Stimulated activated CD8-positive, alpha-beta memory T cell treated with anti-CD3 and anti-CD28 coated beads, Interleukin-2, amount 100 ng/mL, for 1 hour (primary cell): ENCODE data around the gene ZNF438.
"Not testable (repeated sequence)": the region's sequence is repeated elsewhere in the genome, so short reads cannot be mapped to it uniquely, and the experiment has no call there.

Source experiments
- DNase-seq, 2 donors: peaks; one replicate each; pipeline ENCODE4 v3.0.0-alpha.2; 2020; ENCODE audit warnings: low read depth in 2 of 2

Gene ZNF438

GRCh38 chr10:30986053-30986555 is 45.6 kb downstream of the ZNF438 start:
- DNase-seq: no peak

- DNase-seq: no peak
These were observed 46.2 kb downstream of the ZNF438 start for GRCh38 chr10:30985512-30985911.

GRCh38 chr10:30984563-30985328 is 46.9 kb downstream of the ZNF438 start:
- DNase-seq: no peak

- DNase-seq: not testable (repeated sequence)
These were observed 48.5 kb downstream of the ZNF438 start for GRCh38 chr10:30983209-30983608.

GRCh38 chr10:30980951-30981616 is 50.6 kb downstream of the ZNF438 start:
- no peak for DNase-seq

GRCh38 chr10:30979956-30980355 is 51.7 kb downstream of the ZNF438 start:
- DNase-seq: no peak

GRCh38 chr10:30978843-30979242 is 52.8 kb downstream of the ZNF438 start:
- no peak for DNase-seq

GRCh38 chr10:30977385-30977784 is 54.3 kb downstream of the ZNF438 start:
- no peak for DNase-seq

GRCh38 chr10:30974773-30975415 is 56.8 kb downstream of the ZNF438 start:
- no peak for DNase-seq

GRCh38 chr10:30974355-30974754 is 57.3 kb downstream of the ZNF438 start:
- DNase-seq: no peak

GRCh38 chr10:30973737-30974136 is 57.9 kb downstream of the ZNF438 start:
- DNase-seq: no peak

GRCh38 chr10:30970760-30971460 is 60.8 kb downstream of the ZNF438 start:
- no peak for DNase-seq

- DNase-seq: no peak
These were observed 63.0 kb downstream of the ZNF438 start for GRCh38 chr10:30968711-30969110.

GRCh38 chr10:30967650-30968410 is 63.8 kb downstream of the ZNF438 start:
- DNase-seq: no peak

GRCh38 chr10:30963992-30964930 is 67.4 kb downstream of the ZNF438 start:
- DNase-seq: no peak

- no peak for DNase-seq
These were observed 69.1 kb downstream of the ZNF438 start for GRCh38 chr10:30962522-30962921.

GRCh38 chr10:30959836-30960210 is 71.8 kb downstream of the ZNF438 start:
- DNase-seq: no peak

- not testable (repeated sequence) for DNase-seq
These were observed 82.4 kb downstream of the ZNF438 start for GRCh38 chr10:30949218-30949617.

- no peak for DNase-seq
These were observed 87.7 kb downstream of the ZNF438 start for GRCh38 chr10:30944005-30944404.

- no peak for DNase-seq
These were observed 88.2 kb downstream of the ZNF438 start for GRCh38 chr10:30943451-30943850.
